HFF-Myc (cell line): ENCODE results near the gene FGF1.
"Not testable (repeated sequence)": the region's sequence is repeated elsewhere in the genome, so short reads cannot be mapped to it uniquely, and the experiment has no call there.

Experiments
- DNase-seq: peaks from one replicate; pipeline ENCODE4 v3.0.0-alpha.2; 2011; ENCODE audit warnings: low read depth; ENCODE audit errors: extremely low read depth
- H3K4me3 ChIP-seq: replicated peaks from 2 replicates; pipeline ENCODE4 v1.5.1; 2011; ENCODE audit warnings: low read depth, mild to moderate bottlenecking, control low read depth, low read length
- TF ChIP-seq, protein P1 (sequence below): IDR thresholded peaks from 2 replicates; pipeline ENCODE4 v1.5.1; 2012; ENCODE audit warnings: mild to moderate bottlenecking, low read depth, low read length, control low read depth; ENCODE audit errors: missing control alignments

Gene FGF1

DNA sequence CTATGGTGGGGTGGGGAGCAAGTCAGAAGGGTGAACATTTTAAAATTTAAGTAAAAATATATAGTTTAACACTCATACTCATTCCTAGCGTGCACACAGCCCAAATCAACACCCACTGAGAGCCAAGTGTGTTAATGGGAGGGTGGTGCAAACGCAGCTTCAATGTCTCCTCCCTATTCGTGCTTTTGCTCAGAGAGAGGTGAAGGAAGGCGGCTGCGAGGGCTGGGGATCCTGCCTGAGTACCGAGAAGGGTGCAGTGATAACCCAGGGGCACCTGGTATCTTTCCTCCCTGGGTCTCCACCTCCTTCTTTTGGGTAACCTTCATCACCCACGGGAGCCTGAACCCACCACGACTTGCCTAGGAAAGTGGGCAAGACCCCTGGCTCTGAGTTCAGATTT lies 35.0 kb downstream of the FGF1 start:
- no peak for DNase-seq
- TF ChIP-seq, protein P1, sequence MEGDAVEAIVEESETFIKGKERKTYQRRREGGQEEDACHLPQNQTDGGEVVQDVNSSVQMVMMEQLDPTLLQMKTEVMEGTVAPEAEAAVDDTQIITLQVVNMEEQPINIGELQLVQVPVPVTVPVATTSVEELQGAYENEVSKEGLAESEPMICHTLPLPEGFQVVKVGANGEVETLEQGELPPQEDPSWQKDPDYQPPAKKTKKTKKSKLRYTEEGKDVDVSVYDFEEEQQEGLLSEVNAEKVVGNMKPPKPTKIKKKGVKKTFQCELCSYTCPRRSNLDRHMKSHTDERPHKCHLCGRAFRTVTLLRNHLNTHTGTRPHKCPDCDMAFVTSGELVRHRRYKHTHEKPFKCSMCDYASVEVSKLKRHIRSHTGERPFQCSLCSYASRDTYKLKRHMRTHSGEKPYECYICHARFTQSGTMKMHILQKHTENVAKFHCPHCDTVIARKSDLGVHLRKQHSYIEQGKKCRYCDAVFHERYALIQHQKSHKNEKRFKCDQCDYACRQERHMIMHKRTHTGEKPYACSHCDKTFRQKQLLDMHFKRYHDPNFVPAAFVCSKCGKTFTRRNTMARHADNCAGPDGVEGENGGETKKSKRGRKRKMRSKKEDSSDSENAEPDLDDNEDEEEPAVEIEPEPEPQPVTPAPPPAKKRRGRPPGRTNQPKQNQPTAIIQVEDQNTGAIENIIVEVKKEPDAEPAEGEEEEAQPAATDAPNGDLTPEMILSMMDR, result no peak

DNA sequence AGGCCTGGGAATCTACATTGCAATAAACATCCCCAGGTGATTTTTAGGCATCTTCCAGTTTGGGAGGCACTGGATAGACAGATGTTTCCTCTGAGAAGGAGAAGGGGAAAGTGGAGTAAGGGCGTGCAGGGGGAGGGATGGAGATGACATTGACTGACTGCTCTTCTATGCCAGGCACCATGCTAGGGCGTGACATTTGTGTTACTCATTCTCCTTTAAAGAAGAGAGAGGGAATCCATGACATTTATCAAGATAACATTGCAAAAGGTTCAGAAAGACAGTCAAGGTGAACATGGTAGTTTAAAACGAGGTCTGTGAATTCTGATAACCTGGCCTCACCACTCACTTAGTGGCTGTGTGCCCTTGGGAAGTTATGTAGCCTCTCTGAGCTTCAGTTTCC lies 35.8 kb downstream of the FGF1 start:
- no peak overlapping the region for H3K4me3 ChIP-seq
- DNase-seq, result no peak
- TF ChIP-seq, protein P1, result no peak

More for the DNA sequence above, 35.0 kb downstream of the FGF1 start:
- H3K4me3 ChIP-seq, result no peak overlapping the region

DNA sequence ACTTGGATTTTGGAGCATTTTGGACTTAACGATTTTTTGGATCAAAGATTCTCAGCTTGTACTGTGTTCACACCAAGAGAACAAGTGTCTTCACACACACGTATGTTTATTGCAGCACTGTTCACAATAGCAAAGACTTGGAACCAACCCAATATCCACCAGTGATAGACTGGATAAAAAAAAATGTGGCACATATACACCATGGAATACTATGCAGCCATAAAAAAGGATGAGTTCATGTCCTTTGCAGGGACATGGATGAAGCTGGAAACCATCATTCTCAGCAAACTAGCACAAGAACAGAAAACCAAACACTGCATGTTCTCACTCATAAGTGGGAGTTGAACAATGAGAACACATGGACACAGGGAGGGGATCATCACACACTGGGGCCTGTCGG lies 37.8 kb downstream of the FGF1 start:
- not testable (repeated sequence) for DNase-seq, H3K4me3 ChIP-seq

DNA sequence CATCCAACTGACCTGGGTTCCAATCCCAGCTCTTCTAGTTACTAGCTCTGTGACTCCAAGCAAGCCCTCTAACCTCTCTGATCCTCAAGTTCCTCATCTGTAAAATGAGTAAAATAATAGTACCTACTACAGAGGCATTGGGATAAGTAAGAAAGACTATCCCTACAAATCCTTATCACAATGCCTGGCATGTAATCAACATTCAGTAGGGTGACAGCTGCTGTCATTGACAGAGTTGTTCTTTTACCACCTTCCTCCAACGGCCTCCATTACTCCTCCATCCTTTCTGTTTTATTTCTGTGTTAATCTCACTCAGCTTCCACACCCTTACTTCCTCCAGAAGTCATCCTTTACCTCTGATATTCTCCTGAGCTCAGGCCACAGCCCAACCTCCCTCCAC lies 40.4 kb downstream of the FGF1 start:
- H3K4me3 ChIP-seq, result 0 out of 2 replicates have a peak overlapping the region, but pooled peaks have one; percentile 4
- no peak for DNase-seq
- TF ChIP-seq, protein P1, result no peak

DNA sequence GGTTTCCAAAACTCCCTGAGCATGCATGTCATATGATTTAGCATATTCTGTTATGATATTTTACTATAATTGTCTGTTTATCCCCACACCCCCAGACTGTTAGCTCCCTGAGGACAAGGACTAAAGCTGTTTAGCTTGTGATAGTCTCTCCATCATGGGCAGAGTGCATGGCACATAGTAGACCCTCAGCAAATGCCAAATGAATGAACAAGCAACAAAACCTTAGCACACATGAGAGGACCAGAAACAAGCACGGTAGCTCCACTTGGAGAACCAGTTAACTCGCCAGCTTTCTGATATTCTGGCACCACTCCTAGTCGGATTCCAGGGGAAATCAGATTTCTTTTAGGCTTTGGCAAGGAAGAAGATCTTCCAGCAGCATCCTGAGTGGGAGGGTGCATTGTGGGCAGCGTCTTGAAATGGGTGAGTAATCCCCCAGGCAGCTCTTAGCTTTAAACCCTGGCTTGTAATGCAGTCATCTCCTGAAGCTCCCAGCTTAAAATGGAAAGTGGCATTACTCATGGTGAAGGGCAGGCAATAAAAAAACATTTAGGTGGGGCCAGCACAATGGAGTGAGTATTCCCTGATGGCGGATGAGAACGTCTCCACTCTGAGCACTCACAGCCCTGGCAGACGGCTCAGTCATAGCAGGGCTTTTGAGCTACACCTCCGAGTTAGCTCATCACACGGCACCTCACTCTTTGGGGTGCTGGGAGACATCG lies 41.1 kb downstream of the FGF1 start:
- TF ChIP-seq, protein P1, result no peak
- peak; percentile 96 for DNase-seq
- H3K4me3 ChIP-seq, result 0 out of 2 replicates have a peak overlapping the region, but pooled peaks have one; percentile 4

DNA sequence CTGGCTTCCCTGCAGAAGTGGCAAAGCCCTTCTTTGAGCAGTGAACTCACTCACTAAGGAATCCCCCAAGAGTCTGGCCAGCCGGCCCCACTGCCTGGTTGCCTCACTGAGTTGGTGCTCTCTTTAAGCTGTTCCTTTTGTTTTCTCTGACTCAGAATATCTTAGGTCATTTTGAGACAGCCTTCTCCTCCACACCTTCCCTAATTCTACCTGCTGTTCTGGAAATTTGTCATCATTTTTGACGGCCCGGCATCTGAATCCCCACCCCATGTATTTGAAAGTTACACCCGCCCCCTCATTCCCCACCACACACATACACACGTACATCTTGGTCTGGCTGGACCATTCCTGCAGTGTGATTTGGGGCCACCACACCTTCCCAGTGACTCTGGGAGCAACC lies 41.8 kb downstream of the FGF1 start:
- H3K4me3 ChIP-seq, result no peak overlapping the region
- DNase-seq, result no peak
- TF ChIP-seq, protein P1, result no peak

DNA sequence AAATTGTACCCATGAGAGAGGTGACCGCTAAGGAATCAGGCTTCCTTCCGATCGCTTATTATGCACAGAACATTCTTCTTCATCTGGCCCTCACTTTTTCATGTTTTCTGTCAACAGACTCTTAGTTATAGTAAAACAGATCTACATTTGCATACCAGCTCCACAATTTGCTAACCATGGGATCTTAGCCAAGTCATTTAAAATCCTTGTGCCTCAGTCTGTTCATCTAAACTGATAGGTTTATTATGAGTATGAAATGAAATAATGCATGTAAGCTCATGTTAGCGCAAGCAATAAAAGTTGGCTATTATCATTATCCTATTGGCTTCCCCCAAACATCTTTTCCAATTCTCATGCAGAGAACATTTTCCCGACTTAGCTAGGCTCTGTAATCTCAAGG lies 42.3 kb downstream of the FGF1 start:
- H3K4me3 ChIP-seq, result no peak overlapping the region
- TF ChIP-seq, protein P1, result no peak
- no peak for DNase-seq
